Left forelimb (tissue), 1 donor: ENCODE data around the gene SLFN12.
A peak's percentile ranks its signal among the peaks of the same experiment; 100 is the strongest.
"Not testable (repeated sequence)": the region's sequence is repeated elsewhere in the genome, so short reads cannot be mapped to it uniquely, and the experiment has no call there.

ENCODE experiments used
- DNase-seq: peaks from one replicate; pipeline ENCODE4 v3.0.0-alpha.2; 2018; ENCODE audit warnings: low spot score

The SLFN12 gene

GRCh38 chr17:35432176-35433074 lies at the start of gene SLFN12:
Gene SLFN12, minus strand, starts transcription at chr17:35432500. Its CDS starts 9,472 bp downstream, at chr17:35423028.
- peak; percentile 80 for DNase-seq

GRCh38 chr17:35479271-35479670 lies 47.0 kb upstream of the SLFN12 start:
- no peak for DNase-seq

GRCh38 chr17:35477248-35477647 lies 44.9 kb upstream of the SLFN12 start:
- no peak for DNase-seq

- no peak for DNase-seq
Measured at GRCh38 chr17:35476283-35476820, 44.1 kb upstream of the SLFN12 start.

- DNase-seq: no peak
Measured at GRCh38 chr17:35468475-35468874, 36.2 kb upstream of the SLFN12 start.

GRCh38 chr17:35467824-35468223 lies 35.5 kb upstream of the SLFN12 start:
- no peak for DNase-seq

- no peak for DNase-seq
Measured at GRCh38 chr17:35460354-35460851, 28.1 kb upstream of the SLFN12 start.

GRCh38 chr17:35454035-35454434 lies 21.7 kb upstream of the SLFN12 start:
- DNase-seq: not testable (repeated sequence)

- no peak for DNase-seq
Measured at GRCh38 chr17:35453171-35453570, 20.9 kb upstream of the SLFN12 start.

GRCh38 chr17:35449371-35449931 lies 17.2 kb upstream of the SLFN12 start:
- peak; percentile 68 for DNase-seq

GRCh38 chr17:35448899-35449227 lies 16.6 kb upstream of the SLFN12 start:
- DNase-seq: no peak

GRCh38 chr17:35448214-35448898 lies 16.1 kb upstream of the SLFN12 start, which contains the start of gene SLFN13:
Gene SLFN13, minus strand, starts transcription at chr17:35448766. Its CDS starts 3,086 bp downstream, at chr17:35445680.
- DNase-seq: peak; percentile 79

- no peak for DNase-seq
Measured at GRCh38 chr17:35447499-35447898, 15.2 kb upstream of the SLFN12 start.

GRCh38 chr17:35438433-35438832 lies 6.1 kb upstream of the SLFN12 start:
- no peak for DNase-seq

- DNase-seq: peak; percentile 72
Measured at GRCh38 chr17:35433075-35433894, 985 bp upstream of the SLFN12 start.

- no peak for DNase-seq
Measured at GRCh38 chr17:35429702-35430101, 2.6 kb downstream of the SLFN12 start.

- no peak for DNase-seq
Measured at GRCh38 chr17:35428229-35428628, 4.1 kb downstream of the SLFN12 start.

GRCh38 chr17:35423761-35424160 lies 8.5 kb downstream of the SLFN12 start:
- no peak for DNase-seq

GRCh38 chr17:35421069-35421468 lies 11.2 kb downstream of the SLFN12 start:
- DNase-seq: not testable (repeated sequence)

GRCh38 chr17:35416659-35417058 lies 15.6 kb downstream of the SLFN12 start:
- DNase-seq: no peak

GRCh38 chr17:35414707-35415106 lies 17.6 kb downstream of the SLFN12 start:
- DNase-seq: not testable (repeated sequence)
